ENCODE data around the gene FGFBP1.

DNA sequence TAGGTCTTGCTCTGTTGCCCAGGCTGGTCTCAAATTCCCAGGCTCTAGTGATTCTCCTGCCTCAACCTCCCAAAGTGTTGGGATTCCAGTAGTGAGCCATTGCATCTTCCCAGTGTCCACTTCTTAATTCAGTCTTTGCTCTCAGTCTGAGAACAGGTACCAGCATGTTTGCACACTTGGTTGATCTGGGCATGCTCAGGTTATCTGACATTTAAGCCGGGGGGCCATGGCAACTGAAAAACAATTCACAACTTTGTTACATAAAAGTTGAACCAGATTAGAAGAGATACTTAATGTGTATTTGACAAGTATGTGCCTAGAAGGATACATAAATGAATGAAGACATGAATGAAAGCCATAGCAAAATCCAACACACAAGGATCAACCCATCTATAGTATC, 39.0 kb downstream of the FGFBP1 start:
- TF ChIP-seq, protein P1, sequence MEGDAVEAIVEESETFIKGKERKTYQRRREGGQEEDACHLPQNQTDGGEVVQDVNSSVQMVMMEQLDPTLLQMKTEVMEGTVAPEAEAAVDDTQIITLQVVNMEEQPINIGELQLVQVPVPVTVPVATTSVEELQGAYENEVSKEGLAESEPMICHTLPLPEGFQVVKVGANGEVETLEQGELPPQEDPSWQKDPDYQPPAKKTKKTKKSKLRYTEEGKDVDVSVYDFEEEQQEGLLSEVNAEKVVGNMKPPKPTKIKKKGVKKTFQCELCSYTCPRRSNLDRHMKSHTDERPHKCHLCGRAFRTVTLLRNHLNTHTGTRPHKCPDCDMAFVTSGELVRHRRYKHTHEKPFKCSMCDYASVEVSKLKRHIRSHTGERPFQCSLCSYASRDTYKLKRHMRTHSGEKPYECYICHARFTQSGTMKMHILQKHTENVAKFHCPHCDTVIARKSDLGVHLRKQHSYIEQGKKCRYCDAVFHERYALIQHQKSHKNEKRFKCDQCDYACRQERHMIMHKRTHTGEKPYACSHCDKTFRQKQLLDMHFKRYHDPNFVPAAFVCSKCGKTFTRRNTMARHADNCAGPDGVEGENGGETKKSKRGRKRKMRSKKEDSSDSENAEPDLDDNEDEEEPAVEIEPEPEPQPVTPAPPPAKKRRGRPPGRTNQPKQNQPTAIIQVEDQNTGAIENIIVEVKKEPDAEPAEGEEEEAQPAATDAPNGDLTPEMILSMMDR (IDR thresholded peaks at IDR 0.05), result no peak
- no peak for TF ChIP-seq EZH2 (IDR thresholded peaks at IDR 0.05; ENCODE audit: borderline replicate concordance, insufficient read depth, low read depth, low read length, poor library complexity, severe bottlenecking)
